Loucy (cell line): Measurements from ENCODE around the gene DDR1.

ENCODE experiments used
- CTCF ChIP-seq: fragments of 200-600 bp; sonication (generic); conservative IDR thresholded peaks from 2 replicates; pipeline ENCODE4 v1.5.1; 2014; ENCODE audit warnings: mild to moderate bottlenecking, antibody characterized with exemption, low read length
- EZH2phosphoT487 ChIP-seq: fragments of 200-600 bp; IDR thresholded peaks from 2 replicates; pipeline ENCODE4 v1.6.1; 2018; ENCODE audit warnings: antibody characterized with exemption, mild to moderate bottlenecking, moderate library complexity, borderline replicate concordance

GRCh38 chr6:30931969-30932645 is 47.8 kb downstream of the DDR1 start, which contains the start of gene SFTA2:
- TF ChIP-seq CTCF (no peak), EZH2phosphoT487 (no peak)
